NCI-H187 (cell line): ENCODE measurements around the gene MTHFD1.

Source experiments
- DNase-seq, 2 experiments: peaks; one replicate each; lab custom pipeline; 2025; lab: John Stamatoyannopoulos, UW

The MTHFD1 gene

DNA sequence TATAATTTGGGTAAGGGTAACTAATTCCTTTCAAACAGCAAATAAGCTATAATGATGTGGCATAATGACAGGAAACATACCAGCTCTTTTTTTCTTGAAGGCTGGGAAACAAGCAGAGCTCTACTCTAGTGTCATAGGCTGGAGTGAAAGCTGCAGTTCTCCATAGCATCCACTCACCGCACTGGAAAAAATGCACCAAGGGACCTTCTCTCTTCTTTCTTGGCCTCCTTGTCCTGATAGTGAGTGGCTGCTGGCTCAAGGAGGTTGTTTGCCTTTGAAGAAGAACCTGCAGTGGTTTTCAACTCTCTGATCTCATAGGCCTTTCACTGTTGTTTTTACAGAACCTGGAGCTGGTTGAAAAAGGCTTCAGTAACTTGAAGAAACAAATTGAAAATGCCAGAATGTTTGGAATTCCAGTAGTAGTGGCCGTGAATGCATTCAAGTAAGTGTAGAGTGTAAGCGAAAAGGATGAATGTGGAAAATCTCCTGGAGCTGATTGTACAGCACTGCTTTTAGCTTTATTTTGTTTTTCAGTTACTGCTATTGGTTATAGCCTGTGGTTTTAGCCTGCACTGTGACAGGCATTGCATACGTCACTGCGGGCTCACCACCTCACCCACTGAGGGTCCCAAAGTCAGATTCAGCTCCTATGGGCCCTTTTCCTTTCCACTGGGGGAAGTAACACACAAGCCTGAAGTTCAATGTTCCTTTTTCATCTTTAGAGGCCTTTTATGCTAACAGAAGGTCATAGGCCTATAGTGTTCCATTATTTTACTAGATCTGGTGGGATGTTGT, 59.9 kb downstream of the MTHFD1 start:
- no peak for DNase-seq

DNA sequence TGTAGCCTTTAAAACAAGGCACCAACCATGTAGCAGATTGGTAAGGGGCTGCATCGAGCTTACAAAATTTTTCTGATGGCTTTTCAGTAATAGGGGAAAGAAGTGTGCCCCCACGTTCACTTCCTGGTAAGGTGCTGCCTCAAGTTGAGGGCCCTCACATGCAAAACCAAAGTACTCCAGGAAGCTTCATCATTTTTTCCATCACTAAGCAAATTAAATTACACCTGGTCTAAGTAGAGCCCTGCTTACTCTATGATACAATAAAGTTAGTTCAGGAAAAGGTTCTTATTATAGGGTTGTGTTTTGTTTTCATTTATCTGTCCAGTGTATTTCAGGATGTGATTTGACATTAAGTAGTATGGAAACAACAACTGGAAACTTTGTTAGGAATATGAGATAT, 62.1 kb downstream of the MTHFD1 start:
- DNase-seq, result no peak

DNA sequence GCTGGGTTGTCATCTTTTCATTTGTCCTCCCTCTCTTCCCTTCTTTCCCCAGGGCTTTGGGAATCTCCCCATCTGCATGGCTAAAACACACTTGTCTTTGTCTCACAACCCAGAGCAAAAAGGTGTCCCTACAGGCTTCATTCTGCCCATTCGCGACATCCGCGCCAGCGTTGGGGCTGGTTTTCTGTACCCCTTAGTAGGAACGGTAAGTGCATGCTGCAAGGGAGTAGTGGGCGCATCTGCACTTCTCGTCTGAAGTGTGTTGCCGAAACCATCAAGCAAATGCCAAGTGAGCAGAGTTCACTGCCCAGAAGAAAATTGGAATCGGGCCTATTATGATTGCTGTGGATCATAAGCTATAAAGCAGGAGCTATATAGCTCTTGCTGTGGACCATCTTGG, 66.5 kb downstream of the MTHFD1 start:
- no peak for DNase-seq

DNA sequence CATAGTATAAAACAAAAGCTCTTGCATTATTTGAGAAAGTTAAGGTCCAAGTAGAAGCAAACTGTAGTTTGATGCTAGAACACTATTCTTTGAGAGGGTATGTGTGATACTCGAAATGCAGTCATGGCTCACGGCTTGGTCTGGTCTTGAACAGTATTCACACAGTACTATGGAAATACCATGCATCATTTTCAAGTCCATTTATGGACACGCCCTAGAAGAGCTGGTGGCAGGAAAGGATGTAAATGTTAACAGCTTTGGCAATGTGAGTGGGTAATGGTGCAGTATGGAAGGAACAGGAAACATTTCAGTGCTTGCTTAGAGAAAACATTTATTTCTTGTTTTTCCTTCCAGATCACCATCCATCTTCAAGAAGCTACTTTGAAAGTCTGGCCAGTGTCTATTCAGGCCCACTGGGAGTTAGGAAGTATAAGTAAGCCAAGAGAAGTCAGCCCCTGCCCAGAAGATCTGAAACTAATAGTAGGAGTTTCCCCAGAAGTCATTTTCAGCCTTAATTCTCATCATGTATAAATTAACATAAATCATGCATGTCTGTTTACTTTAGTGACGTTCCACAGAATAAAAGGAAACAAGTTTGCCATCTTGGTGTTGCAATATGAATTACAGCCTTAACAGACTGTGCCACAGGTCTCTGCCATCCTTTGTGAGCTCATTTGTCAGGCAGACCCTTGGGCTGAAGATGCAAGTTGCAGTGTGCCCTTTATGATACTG, 71.4 kb downstream of the MTHFD1 start:
- no peak for DNase-seq

DNA sequence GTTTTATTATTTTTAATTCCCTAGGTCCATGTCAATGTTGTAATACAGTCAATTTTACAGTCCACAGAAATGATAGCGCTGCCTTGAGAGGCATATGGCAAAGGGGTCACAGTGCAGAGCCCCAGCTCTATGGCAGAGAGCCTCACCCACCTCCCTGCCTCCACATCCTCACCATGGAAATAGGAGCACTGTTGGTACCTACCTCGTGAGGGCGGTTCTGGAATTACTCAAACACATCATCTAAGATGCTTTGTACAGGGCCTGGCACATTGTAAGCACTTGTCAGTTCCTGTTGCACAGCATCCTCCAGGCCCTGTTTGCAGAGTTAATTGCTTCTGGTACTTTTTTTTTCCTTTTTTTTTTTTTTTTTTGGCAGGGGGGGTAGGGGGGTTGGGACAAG, 73.1 kb downstream of the MTHFD1 start:
- DNase-seq, result no peak

DNA sequence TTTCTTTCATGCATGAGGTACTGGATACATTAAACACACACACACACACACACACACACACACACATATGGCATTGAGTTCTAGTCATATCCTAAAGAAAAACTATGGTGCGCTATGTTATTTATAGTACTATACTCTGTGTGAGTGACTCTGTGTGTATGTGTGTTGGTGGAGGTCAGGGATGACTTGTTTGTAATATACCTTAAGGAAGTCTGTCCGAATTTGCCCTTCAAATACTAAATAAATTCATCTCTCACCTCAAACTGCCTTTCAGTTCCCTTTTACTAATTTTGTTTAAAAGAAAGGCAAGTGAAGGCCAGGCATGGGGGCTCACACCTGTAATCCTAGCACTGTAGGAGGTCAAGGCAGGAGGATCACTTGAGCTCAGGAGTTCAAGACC, 75.0 kb downstream of the MTHFD1 start:
- DNase-seq, result no peak

DNA sequence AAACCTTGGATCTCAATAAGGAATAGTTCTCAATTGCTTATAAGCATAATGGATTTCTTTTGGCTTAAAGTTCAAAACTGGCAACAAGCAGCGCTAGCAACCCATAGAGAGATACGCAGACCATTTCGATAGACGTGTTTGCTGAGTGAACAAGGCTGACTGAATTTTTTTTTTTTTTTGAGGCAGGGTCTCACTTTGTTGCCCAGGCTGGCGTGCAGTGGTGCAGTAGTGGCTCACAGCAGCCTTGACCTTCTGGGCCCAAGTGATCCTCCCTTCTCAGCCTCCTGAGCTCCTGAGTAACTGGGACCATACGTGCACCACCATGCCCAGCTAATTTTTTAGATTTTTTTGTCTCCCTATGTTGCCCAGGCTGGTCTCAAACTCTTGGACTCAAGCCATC, 75.7 kb downstream of the MTHFD1 start:
- no peak for DNase-seq

DNA sequence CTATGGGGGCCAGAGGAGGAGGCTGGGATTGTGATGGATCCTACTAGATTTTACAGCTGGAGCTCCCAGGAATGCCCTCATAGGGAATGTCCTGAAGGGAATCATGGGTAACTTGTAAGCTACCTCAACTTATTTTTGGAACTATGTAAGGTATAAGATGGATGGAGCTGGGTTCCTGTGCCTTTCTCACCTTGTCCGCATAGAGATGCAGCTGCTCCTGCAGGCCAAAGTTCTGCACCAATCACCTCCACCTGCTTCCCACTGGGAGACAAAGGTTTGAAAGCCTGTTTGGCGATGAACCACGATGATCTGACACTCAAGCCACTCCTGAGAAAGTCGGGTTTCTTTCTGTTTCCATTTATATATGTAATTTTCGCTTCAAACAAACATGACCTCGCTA, 76.5 kb downstream of the MTHFD1 start:
- DNase-seq, result peak in 1 of 2 experiments; percentile 4

DNA sequence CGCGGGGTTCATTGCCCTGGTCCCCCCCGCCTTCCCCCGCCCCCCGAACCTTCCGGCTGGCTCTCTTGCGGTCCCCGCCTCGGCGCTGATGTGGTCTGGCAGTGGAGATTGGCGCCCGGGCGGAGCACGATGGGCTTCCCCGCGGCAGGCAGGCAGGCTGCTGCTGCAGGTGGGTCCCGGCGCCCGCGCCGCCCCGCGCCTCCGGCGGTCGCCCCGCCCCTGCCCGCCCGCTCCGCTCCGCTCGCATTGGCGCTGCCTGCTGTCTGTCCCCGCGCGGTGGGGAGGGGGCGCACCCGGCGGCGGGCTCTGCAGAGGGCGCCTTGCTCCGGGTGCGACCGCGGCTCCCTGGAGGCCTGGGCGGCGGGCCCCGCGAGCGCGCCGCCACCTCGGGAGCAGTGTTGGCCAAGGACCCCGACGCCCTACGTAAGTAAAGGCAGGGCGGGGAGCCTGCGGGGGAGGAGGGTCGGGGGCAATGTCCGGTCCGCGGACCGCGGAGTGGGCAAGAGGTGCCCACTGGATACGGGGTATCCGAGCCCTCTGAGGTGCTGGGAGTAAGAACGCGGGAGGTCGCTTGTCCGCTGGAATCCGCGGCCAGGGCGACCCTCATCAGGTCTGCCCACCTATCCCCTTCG, 77.2 kb downstream of the MTHFD1 start, which contains the start of gene AKAP5:
Gene AKAP5, plus strand, starts transcription at position 309 of the 632 bp plus-strand sequence. CDS start 2,896 bp downstream, outside the sequence.
- DNase-seq, result peak; percentile 47 to 87

DNA sequence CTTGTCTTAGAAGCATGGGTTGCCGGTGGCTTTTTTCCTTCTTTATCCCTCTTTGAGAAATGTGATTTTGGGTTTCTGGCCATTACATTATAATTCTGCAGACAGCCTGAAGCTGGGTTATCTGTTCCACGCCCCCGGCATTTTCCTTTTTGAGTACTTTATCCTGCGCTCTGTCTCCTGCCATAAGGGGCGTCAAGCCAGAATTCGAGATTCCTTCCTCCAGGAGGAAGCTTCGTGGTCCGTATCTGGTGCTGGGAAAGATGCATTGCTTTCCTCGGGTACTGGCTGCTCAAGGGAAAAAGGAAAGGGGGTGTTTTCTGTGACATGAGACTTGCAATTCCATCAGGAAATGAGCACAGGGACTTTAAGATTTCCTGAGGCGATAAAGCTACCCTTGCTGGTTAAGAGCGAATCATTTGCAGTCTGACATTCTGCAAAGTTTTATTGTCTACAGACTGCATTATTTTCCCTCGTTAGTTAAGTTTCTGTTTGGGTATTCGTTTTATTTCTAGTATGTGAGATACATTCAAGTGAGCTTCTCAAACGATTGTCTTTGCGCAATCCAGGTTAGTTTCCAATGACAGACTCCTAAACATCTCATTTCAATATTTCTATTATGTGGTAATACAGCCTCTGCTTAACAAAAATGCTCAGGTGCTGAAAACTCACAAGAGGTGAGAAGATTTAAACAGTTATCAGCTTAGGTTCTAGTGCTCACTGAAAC, 77.8 kb downstream of the MTHFD1 start:
- peak in 1 of 2 experiments; percentile 5 for DNase-seq

DNA sequence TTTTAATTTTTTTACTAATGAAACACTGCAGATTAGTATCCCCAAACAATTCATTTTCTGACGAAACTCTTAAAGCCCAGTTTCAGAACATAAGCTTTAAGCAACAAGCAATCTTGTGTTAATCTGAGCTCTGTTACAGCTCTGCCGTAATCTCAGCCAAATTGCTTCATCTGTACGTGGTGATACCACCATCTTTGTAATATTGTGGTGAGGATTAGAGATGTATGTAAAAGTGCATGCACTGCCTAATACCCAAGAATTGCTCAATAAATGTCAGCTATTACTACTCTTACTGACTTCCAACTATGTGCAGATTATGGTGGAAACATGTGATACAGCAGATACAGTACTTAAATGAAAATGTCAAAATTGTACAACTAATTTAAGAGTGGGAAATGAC, 78.9 kb downstream of the MTHFD1 start:
- DNase-seq, result no peak

DNA sequence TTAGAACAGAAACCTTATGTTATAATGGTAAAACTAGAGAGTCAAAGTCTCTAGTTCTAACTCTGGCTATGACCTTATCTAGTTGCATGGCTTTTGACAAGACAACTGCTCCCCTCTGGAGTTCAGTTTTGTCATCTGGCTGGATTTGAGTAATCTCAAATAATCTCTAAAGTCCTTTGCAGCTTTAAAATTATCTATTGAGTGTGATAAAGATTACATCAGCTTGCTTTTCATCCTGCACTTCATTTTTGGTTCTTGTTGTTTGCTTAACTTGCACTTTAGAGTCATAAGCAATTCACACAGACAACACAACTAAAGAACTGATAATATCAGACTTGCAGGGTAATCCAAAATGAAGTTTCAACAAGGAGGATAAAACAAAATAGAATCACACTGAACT, 79.4 kb downstream of the MTHFD1 start:
- DNase-seq, result no peak

DNA sequence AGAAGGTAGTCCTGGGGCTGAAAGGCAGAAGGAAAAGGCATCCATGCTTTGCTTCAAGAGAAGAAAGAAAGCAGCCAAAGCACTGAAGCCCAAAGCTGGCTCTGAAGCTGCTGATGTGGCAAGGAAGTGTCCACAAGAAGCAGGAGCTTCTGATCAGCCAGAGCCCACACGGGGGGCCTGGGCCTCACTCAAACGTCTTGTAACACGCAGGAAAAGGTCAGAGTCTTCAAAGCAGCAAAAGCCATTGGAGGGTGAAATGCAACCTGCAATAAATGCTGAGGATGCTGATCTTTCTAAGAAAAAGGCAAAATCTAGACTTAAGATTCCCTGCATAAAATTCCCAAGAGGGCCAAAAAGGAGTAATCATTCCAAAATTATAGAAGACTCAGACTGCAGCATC, 80.3 kb downstream of the MTHFD1 start:
- no peak for DNase-seq

DNA sequence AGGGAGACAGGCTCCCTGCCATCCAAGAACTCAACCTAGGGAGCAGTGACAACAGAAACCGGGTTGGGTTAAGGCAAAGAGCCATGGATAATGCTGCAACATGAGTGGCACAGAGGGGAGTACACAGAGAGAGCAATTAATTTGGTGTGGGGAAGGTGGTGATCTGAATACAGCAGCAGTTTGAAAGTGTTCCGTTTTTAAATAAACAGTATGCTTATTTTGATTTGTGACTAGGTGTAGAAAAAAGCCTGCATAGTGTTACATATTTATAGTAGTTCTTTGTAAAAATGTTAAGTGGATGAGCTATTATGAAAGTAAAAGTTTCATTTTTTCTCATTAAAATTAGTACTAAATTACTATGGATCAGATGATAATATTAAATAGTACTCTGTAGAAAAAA, 85.9 kb downstream of the MTHFD1 start:
- no peak for DNase-seq

DNA sequence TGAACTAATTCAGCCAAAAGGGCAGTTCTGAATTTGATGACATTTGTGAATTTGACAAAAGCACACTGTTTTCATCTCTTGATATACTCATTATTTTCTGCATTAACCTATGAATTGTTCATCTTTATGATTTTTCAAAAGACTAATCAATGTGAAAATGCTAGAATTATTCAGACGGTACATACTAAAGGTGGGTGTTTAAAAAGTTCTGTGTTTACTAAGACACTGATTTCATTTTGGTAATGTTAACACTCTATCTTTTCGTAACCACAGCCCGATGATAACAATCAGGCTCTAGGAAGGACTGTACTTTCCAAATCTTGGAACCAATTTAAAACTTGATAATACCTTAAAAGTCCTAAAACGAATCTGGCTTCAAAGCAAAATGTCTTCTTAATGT, 86.5 kb downstream of the MTHFD1 start:
- DNase-seq, result no peak

DNA sequence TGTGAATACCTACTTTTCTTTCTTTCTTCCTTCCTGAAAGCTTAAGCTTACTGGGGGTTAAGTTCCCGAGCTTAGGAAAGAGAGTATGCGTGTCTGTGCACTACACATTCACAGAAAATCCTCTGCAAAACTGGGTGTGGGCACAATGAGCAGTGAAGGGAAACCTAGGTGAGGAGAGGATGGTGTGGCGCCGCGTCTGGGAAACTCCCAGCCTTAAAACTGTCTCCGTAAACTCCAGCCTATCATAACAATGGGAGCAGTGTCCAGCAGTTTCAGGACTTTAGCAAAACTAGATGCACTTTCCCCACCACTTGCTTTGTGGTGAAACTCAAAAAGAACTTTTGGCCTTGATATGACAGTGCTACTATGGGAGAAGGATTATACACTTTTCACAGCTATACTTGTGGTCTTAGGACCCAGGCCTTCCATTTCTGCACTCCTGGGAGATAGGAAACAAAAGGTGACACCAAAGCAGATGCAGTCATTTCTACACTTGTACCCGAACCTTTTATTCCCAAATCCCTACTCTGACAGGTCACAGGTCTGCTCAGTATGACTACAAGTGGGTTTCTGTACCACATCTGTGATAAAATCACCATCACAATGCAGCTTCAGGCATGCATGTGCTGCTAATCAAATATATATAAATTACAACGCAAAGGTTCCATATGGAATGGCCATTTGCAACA, 87.6 kb downstream of the MTHFD1 start:
- no peak for DNase-seq

DNA sequence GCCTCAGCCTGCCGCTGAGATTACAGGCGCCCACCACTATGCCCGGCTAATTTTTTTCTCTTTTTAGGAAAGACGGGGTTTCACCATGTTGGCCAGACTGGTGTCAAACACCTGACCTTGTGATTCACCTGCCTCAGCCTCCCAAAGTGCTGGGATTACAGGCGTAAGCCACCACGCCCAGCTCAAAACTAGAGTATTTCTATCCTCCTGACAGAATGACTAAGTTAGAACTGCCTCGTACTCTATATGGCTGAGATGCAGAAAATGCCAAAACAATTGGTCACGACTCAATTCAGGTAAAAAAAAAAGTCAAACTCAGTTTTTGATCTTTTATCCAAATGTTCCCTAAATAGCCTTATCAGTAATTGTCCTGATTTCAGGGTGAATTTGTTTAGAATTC, 88.3 kb downstream of the MTHFD1 start:
- DNase-seq, result no peak

DNA sequence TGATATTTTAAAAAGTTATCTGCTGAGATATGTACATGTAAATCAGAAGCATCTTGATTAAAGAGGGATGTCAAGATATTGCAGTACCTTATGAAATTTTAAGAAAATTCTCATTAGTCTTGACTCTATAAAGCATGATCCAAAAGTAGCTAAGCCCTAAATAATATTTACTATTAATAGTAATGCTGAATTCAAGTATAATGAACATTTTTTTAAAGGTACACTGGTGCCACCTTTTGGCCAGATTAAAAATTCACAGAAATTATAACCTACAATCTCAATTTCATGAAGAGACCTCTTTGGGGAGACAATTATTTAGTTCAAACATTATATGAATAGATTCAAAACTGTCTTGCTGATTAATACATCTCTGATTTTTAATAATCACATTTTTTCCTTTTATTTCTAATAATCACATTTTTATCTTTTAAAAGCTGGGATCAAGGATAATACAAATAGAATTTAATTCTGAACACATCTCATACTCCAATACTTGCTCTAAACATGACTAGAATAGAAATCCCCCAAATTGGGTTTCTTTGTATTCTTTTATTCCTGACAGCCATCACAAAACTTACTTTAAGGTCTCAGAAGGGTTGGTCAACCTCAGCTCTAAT, 90.6 kb downstream of the MTHFD1 start:
- DNase-seq, result no peak

DNA sequence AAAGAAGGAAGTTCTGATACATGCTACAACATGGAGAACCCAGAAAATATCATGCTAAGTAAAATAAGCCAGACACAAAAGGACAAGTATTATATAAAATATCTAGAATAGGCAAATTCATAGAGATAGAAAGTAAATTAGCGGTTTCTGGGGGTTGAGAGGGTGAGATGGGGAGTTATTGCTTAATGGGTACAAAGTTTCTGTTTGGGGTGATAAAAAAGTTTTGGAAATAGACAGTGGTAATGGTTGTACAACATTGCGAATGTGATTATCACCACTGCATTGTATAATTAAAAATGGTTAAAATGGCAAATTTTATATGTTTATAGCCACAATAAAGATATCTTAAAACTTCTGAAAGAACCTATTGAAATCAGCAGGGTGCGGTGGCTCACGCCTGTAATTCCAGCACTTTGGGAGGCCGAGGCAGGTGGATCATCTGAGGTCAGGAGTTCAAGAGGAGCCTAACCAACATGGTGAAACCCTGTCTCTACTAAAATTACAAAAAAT, 100.5 kb downstream of the MTHFD1 start:
- no peak for DNase-seq

DNA sequence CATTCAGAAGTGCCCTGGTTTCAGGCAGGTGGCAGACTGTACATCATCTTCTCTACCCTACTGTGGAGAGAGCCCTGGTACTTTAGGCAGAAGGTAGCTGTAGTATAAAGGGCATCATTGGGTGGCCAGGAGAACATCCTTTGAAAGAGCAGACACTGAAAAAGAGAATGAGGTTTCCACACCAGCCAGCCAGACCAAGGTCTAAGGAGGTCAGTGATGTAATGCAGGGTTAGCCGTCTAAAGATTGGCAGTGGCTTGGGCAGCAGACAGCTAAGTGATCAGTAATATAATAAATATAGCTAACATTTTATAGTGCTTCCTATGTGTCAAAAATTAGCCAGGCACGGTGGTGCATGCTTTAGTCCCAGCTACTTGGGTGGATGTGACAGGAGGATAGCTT, 103.5 kb downstream of the MTHFD1 start:
- DNase-seq, result no peak

DNA sequence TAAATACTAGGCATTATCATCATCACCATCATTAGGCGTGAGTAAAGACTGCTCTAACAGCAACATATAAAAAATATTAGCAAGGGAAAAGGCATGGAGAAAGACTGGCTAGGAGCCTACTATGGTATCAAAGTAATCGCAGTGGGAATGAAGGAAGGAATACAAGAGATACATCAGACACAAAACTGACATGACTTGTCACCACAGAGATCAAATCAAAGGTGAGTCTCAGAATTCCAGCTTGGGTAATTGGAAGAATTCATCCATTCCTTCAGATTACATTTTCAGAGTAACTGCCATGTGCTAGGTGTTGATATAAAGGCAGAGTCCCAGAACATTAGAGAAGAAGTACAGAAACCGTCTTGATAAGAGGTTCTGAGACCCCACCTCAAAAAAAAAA, 105.3 kb downstream of the MTHFD1 start:
- DNase-seq, result no peak
